Keratinocyte (primary cell): ENCODE data around the gene HMCN1.

Experiments
- EZH2 ChIP-seq: IDR thresholded peaks from one replicate; pipeline ENCODE4 v1.6.1; 2012; ENCODE audit warnings: inconsistent platforms, mild to moderate bottlenecking, low read length, moderate library complexity
- TF ChIP-seq, protein P1 (sequence below), 3 experiments: IDR thresholded peaks in 1 of 3; conservative IDR thresholded peaks in 1 of 3; optimal IDR thresholded peaks in 1 of 3; 2 replicates in 2 of 3; 3 replicates in 1 of 3; pipeline versions ENCODE3 to v1.5.1; 2011; ENCODE audit warnings: low read length in 3 of 3, mild to moderate bottlenecking in 3 of 3, moderate library complexity in 2 of 3, control low read depth in 1 of 3, inconsistent platforms in 1 of 3; ENCODE audit not compliant: insufficient read depth in 2 of 3; ENCODE audit errors: extremely low read depth in 1 of 3

DNA sequence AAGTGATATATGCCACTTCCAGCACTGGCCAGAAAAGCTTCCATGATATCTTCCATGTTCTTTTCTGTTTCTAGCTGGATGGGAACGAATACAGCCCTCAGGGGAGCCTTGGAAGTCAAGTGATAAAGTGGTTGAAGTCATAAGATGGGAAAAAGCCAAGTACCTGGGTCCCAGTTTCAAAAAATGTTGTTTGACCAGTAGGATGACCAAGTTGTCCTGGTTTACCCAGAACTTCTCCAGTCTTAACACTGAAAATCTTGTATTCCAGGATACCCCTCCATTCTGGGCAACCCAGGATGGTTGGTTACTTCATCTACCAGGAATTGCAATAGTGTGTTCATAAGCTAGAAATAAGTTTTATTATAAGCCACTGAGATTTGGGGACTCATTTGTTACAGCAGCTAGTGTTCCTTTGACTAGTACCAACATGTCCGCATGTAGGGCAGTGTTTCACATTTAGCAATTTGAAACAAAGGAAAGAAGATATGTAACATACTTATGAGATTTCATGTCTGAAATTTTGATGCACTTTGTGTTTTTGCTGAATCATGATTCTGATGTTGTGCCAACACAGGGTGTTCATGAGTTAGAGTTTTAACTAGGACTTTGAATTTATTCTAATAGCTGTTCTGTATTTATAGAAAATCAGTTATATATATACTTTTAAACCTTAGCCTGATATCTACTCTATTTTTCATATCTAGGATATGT lies 500.9 kb downstream of the HMCN1 start:
- TF ChIP-seq EZH2, result no peak
- TF ChIP-seq, protein P1, sequence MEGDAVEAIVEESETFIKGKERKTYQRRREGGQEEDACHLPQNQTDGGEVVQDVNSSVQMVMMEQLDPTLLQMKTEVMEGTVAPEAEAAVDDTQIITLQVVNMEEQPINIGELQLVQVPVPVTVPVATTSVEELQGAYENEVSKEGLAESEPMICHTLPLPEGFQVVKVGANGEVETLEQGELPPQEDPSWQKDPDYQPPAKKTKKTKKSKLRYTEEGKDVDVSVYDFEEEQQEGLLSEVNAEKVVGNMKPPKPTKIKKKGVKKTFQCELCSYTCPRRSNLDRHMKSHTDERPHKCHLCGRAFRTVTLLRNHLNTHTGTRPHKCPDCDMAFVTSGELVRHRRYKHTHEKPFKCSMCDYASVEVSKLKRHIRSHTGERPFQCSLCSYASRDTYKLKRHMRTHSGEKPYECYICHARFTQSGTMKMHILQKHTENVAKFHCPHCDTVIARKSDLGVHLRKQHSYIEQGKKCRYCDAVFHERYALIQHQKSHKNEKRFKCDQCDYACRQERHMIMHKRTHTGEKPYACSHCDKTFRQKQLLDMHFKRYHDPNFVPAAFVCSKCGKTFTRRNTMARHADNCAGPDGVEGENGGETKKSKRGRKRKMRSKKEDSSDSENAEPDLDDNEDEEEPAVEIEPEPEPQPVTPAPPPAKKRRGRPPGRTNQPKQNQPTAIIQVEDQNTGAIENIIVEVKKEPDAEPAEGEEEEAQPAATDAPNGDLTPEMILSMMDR (optimal IDR thresholded peaks at IDR 0.05 in 1 of 3, IDR thresholded peaks at IDR 0.05 in 1 of 3, conservative IDR thresholded peaks at IDR 0.05 in 1 of 3; ENCODE audit: extremely low read depth in 1 of 3, insufficient read depth in 2 of 3, low read length in 3 of 3), result no peak
